Natural killer cell (primary cell): ENCODE measurements around the gene ARID5B. TPM values are rescaled to one million over a fixed set of nuclear protein-coding genes. Genes with fewer than 3 reads are reported as not detected.

ENCODE experiments used
- ATAC-seq, 3 donors: fragments of 150-1000 bp in 2 of 3; fragments of 200-7000 bp in 1 of 3; cut with Tn5 transposase; 1 replicate in 1 of 3; 2 replicates in 2 of 3; pipeline ENCODE4 v1.10.0; 2021; ENCODE audit warnings: mild to moderate bottlenecking in 2 of 3, moderate library complexity in 2 of 3
- DNase-seq, 2 donors: peaks; one replicate each; pipeline versions ENCODE4 v3.0.0 to v3.0.0-alpha.2; 2013 to 2021; ENCODE audit warnings: mixed read lengths in 1 of 2
- H3K27ac ChIP-seq: one replicate; pipeline ENCODE4 v1.5.1; 2013; ENCODE audit warnings: mild to moderate bottlenecking, low read length
- H3K27me3 ChIP-seq: one replicate; pipeline ENCODE4 v1.6.1; 2013; ENCODE audit warnings: low read length; ENCODE audit not compliant: control insufficient read depth, insufficient read depth
- H3K36me3 ChIP-seq: one replicate; pipeline ENCODE4 v1.6.1; 2013; ENCODE audit warnings: low read length; ENCODE audit not compliant: control insufficient read depth, insufficient read depth
- H3K4me1 ChIP-seq: one replicate; pipeline ENCODE4 v1.6.1; 2013; ENCODE audit warnings: low read length; ENCODE audit not compliant: control insufficient read depth, insufficient read depth
- H3K4me3 ChIP-seq: one replicate; pipeline ENCODE4 v1.5.1; 2013; ENCODE audit warnings: low read length
- H3K9me3 ChIP-seq: one replicate; pipeline ENCODE4 v1.6.1; 2013; ENCODE audit warnings: low read length; ENCODE audit not compliant: control insufficient read depth, insufficient read depth
- H3K27ac Mint-ChIP-seq, 2 donors: one replicate each; pipeline ENCODE4 v1.8.0; 2022; ENCODE audit warnings: mild to moderate bottlenecking in 2 of 2, mixed read lengths in 2 of 2, moderate library complexity in 1 of 2
- H3K27me3 Mint-ChIP-seq, 2 donors: one replicate each; pipeline ENCODE4 v1.8.0; 2022; ENCODE audit warnings: low read depth in 2 of 2, mixed read lengths in 2 of 2
- H3K36me3 Mint-ChIP-seq: one replicate; pipeline ENCODE4 v1.8.0; 2022; ENCODE audit warnings: mixed read lengths
- H3K4me1 Mint-ChIP-seq, 2 donors: one replicate each; pipeline ENCODE4 v1.8.0; 2022; ENCODE audit warnings: mixed read lengths in 2 of 2
- H3K4me3 Mint-ChIP-seq: one replicate; pipeline ENCODE4 v1.8.0; 2022; ENCODE audit warnings: mild to moderate bottlenecking, moderate library complexity, mixed read lengths
- H3K9me3 Mint-ChIP-seq, 2 donors: one replicate each; pipeline ENCODE4 v1.8.0; 2022; ENCODE audit warnings: mixed read lengths in 2 of 2
- WGBS: methylation state at CpG from one replicate; pipeline ENCODE4 v1.1.7; 2013; ENCODE audit warnings: missing lambda C conversion rate; ENCODE audit not compliant: insufficient coverage; 5-methylcytosine and 5-hydroxymethylcytosine counted together
- intact Hi-C: fragments of 100-400 bp; cut with micrococcal nuclease; formaldehyde crosslinking; loops from one replicate; pipeline ENCODE4 v1.14.2; 2022
- total RNA-seq, 4 donors: library from RNA; stranded (reverse); fragments of 120-200 nt in 1 of 4; gene quantifications; one replicate each; pipeline versions ENCODE4 v1.2.3 to v1.2.4, GENCODE V29; 2013 to 2022
- TF ChIP-seq, protein P1 (sequence below): fragments of 200-600 bp; IDR thresholded peaks from one replicate; pipeline ENCODE4 v1.8.0; 2022; ENCODE audit warnings: antibody characterized with exemption

ARID5B gene
- total RNA-seq, 3 donors from 2014 or later (not counting 1 experiment from before 2014, with no cell fraction given): 22.3 to 44.3 (median 31.3) TPM

DNA sequence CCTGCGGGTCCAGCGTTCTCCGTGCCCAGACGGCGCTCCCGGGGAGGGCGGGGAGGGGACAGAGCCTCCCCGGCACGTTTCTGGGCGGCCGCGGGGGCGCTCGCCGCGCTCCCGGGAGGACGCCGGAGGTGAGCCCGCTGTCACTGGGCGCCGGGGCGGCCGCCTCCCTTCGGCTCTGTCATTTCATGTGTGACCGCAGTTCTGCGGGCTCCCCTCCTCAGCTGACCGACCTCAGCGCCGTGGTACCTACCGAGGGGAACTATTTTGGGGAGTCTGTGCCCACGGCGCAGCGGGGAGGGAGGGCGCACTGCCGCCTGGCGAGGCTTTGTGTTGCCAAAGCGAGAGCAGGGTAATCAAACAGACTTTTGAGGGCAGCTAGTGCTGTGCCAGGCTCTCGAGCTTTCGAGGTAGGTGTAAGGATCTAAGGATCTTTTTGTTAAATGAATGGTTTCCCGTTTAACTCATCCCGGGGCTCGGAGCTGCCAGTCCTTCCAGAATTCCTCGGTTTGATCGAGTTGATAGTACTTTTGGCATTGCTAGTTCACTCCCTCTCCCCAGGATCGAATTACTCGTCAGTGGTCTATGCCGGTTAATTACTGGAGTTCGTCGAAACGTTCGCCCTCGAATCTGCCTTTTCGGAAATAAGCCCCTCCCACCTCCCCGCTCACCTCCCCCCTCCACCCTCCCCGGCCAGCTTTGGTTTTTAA, 1.9 kb downstream of the ARID5B start:
- peak; percentile 68 to 81 for DNase-seq
- no peaks in the 10 kb centered on the region for H3K9me3 ChIP-seq
- TF ChIP-seq, protein P1, sequence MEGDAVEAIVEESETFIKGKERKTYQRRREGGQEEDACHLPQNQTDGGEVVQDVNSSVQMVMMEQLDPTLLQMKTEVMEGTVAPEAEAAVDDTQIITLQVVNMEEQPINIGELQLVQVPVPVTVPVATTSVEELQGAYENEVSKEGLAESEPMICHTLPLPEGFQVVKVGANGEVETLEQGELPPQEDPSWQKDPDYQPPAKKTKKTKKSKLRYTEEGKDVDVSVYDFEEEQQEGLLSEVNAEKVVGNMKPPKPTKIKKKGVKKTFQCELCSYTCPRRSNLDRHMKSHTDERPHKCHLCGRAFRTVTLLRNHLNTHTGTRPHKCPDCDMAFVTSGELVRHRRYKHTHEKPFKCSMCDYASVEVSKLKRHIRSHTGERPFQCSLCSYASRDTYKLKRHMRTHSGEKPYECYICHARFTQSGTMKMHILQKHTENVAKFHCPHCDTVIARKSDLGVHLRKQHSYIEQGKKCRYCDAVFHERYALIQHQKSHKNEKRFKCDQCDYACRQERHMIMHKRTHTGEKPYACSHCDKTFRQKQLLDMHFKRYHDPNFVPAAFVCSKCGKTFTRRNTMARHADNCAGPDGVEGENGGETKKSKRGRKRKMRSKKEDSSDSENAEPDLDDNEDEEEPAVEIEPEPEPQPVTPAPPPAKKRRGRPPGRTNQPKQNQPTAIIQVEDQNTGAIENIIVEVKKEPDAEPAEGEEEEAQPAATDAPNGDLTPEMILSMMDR: peak; percentile 16
- peaks cover 3% of the 10 kb centered on the region for H3K4me1 ChIP-seq
- H3K27me3 ChIP-seq: no peaks in the 10 kb centered on the region
- peak overlapping the region; percentile 87 to 89 for H3K27ac Mint-ChIP-seq
- intact Hi-C loops: loop anchor here (1.0 to 5.0 kb wide), 3 partner anchors 40 to 1996 kb away; partner anchors contain the start of gene CCDC6
- no peaks in the 10 kb centered on the region for H3K27me3 Mint-ChIP-seq
- H3K4me1 Mint-ChIP-seq: peaks cover 57 to 60% of the 10 kb centered on the region in 2 donors
- WGBS: under 1% methylated on average over 54 of the region's 56 CpGs
- H3K4me3 ChIP-seq: peak overlapping the region; percentile 81
- ATAC-seq: peak; percentile 46 to 72 (median 64)
- H3K9me3 Mint-ChIP-seq: no peaks in the 10 kb centered on the region
- H3K27ac ChIP-seq: peak overlapping the region; percentile 92
- H3K36me3 ChIP-seq: no peaks in the 10 kb centered on the region
- H3K36me3 Mint-ChIP-seq: no peaks in the 10 kb centered on the region
- peak overlapping the region; percentile 93 for H3K4me3 Mint-ChIP-seq

DNA sequence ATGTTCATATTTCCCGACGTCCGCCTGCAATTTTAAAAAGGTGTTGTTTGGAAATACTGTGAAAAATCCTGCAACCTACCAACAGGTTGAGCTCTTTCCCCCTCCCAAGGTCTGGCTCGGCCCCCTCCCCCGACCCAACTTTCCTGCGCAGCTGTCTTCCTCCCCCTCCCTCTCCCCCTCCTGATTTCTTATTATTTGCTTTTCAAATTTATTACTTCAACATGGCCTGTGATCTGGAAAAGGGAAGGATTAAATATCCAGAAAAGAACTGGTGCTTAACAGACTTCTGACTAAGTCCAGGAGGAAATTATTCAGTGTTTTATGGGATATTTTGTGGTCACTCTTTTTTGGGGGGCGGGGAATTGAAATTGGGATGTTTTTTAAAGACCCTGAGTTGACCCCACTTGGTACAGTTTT, 2.4 kb downstream of the ARID5B start:
- no peaks in the 10 kb centered on the region for H3K36me3 Mint-ChIP-seq
- H3K9me3 Mint-ChIP-seq: no peaks in the 10 kb centered on the region
- peaks cover 3% of the 10 kb centered on the region for H3K4me1 ChIP-seq
- H3K27ac Mint-ChIP-seq: peak overlapping the region; percentile 87 to 89
- peak overlapping the region; percentile 34 for H3K27ac ChIP-seq
- intact Hi-C loops: loop anchor here (1.0 to 5.0 kb wide), 3 partner anchors 39 to 1997 kb away; partner anchors contain the start of gene CCDC6
- peak overlapping the region; percentile 93 for H3K4me3 Mint-ChIP-seq
- no peaks in the 10 kb centered on the region for H3K9me3 ChIP-seq
- TF ChIP-seq, protein P1: no peak
- H3K4me3 ChIP-seq: peak overlapping the region; percentile 81
- peaks cover 52 to 55% of the 10 kb centered on the region in 2 donors for H3K4me1 Mint-ChIP-seq
- 10% methylated on average over 4 of the region's 7 CpGs for WGBS
- no peaks in the 10 kb centered on the region for H3K27me3 ChIP-seq
- H3K27me3 Mint-ChIP-seq: no peaks in the 10 kb centered on the region
- H3K36me3 ChIP-seq: no peaks in the 10 kb centered on the region
- DNase-seq: no peak
- no peak for ATAC-seq

DNA sequence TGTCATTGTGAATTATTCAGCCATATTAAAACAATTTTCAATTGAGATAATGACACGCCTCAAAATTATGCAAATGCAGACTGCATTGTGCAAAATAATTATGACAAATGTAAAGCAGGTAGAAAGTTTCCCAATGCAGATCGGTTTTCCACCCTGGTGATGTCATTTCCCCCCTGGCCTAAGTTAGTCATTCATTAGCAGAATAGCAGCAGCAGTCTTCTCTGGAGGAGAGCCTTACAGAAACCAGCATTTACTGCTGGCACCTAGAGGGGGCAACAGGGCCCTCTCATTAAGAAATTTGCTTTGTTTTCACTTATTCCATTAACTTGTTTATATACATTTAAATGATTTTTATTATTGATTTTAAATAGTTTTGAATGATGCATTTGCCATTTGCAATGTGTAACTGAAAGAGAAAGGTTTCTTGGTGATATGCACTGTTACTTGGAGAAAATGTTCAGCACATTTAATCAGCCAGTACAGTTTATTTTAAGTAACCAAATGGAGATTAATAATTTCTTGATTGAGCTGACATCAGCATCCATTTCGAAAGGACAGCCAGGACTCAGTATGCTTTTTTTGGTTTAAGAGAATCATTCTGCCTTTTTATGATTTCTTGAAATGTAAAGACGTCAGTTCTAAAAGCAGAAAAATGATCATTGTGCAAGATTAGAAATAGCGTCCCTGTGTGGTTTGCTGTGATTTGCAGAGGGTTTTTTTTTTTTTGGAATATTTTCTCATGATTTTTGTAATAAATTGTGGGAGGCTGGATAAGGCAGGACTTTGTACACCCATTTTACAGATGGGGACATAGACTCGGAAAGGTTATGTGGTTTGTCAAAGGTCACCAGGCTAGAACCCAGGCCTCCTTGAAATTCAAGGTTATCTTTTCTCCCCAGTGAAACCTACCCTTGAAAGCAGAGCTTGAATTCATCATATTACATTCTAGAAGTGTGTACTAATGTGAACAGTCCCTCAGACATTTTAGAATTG, 3.5 kb downstream of the ARID5B start:
- peaks cover 46 to 50% of the 10 kb centered on the region in 2 donors for H3K4me1 Mint-ChIP-seq
- peaks cover 3% of the 10 kb centered on the region for H3K4me1 ChIP-seq
- no peaks in the 10 kb centered on the region for H3K9me3 ChIP-seq
- no peak overlapping the region for H3K27ac ChIP-seq
- no peak for ATAC-seq
- H3K36me3 Mint-ChIP-seq: no peaks in the 10 kb centered on the region
- no peaks in the 10 kb centered on the region for H3K9me3 Mint-ChIP-seq
- H3K4me3 ChIP-seq: peak overlapping the region; percentile 81
- H3K27me3 ChIP-seq: no peaks in the 10 kb centered on the region
- peak overlapping the region; percentile 87 to 89 for H3K27ac Mint-ChIP-seq
- no peaks in the 10 kb centered on the region for H3K27me3 Mint-ChIP-seq
- 58% methylated on average over 6 of the region's 6 CpGs for WGBS
- TF ChIP-seq, protein P1: no peak
- no peaks in the 10 kb centered on the region for H3K36me3 ChIP-seq
- intact Hi-C loops: loop anchor here (5.0 kb wide), 2 partner anchors 477 to 1998 kb away; partner anchors contain the start of gene CCDC6
- H3K4me3 Mint-ChIP-seq: peak overlapping the region; percentile 93
- peak in 1 of 2 donors; percentile 61 for DNase-seq
